G401 (cell line): ENCODE measurements around the gene CCNL2. TPM values are rescaled to one million over a fixed set of nuclear protein-coding genes. Genes with fewer than 3 reads are reported as not detected.
A peak's percentile ranks its signal among the peaks of the same experiment; 100 is the strongest.
"Not testable (repeated sequence)": the region's sequence is repeated elsewhere in the genome, so short reads cannot be mapped to it uniquely, and the experiment has no call there.

ENCODE experiments used
- DNase-seq: peaks from one replicate; pipeline ENCODE4 v3.0.0-alpha.2; 2015; ENCODE audit warnings: low spot score
- in situ Hi-C: cut with HindIII; loops from 2 replicates; pipeline ENCODE4 v1.10.0; 2016; ENCODE audit warnings: low sequenced_read_pairs, mixed read lengths
- total RNA-seq: library from RNA; depleted of rRNA; stranded (reverse); fragments of >200 nt; shearing (Covaris generic); gene quantifications from 2 replicates; pipeline ENCODE4 v1.2.3, GENCODE V29; 2014

The CCNL2 gene
- total RNA-seq, 1 experiment from 2014 or later: 105 TPM

GRCh38 chr1:1433804-1434130 is 34.6 kb upstream of the CCNL2 start:
- DNase-seq: no peak
- in situ Hi-C loops: loop anchor here (10.0 kb wide), 1 partner anchor 59 kb away; the partner anchor contains the start of gene AURKAIP1

- DNase-seq: no peak
- in situ Hi-C loops: loop anchor here (10.0 kb wide), 1 partner anchor 58 kb away; the partner anchor contains the start of gene AURKAIP1
Observed at GRCh38 chr1:1432951-1433803, 34.0 kb upstream of the CCNL2 start.

GRCh38 chr1:1432274-1432950 is 33.3 kb upstream of the CCNL2 start:
- in situ Hi-C loops: loop anchor here (10.0 kb wide), 1 partner anchor 58 kb away; the partner anchor contains the start of gene AURKAIP1
- no peak for DNase-seq

DNA sequence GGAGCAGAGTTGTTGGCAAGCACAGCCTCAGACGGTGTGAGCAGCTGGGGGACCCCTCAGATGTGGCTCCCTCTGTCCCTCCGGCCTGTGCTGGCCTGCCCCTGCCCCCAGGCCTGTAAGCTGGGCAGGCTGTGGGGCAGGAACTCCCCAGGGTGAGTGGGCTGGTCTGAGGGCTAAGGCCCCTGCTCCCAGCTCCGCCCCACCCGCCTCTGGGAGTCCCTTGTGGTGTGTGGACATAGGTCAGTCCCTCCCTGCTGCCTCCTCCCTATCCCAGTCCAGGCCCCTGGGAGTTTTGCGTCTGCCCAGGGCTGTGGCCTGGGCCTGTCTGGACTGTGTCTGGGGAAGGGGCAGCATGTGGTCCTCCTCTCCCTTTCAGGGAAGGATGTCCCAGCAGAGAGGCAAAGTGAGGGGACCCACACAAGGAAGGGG is 32.7 kb upstream of the CCNL2 start:
- in situ Hi-C loops: loop anchor here (10.0 kb wide), 1 partner anchor 57 kb away; the partner anchor contains the start of gene AURKAIP1
- DNase-seq: no peak

- in situ Hi-C loops: loop anchor here (10.0 kb wide), 1 partner anchor 56 kb away; the partner anchor contains the start of gene AURKAIP1
- no peak for DNase-seq
Observed at GRCh38 chr1:1430992-1431844, 32.1 kb upstream of the CCNL2 start.

- DNase-seq: peak; percentile 36
- in situ Hi-C loops: loop anchor here (10.0 kb wide), 1 partner anchor 56 kb away; the partner anchor contains the start of gene AURKAIP1
Observed at GRCh38 chr1:1430114-1430982, 31.2 kb upstream of the CCNL2 start.

- DNase-seq: no peak
Observed at GRCh38 chr1:1429671-1430073, 30.5 kb upstream of the CCNL2 start.

GRCh38 chr1:1428967-1429366 is 29.8 kb upstream of the CCNL2 start:
- in situ Hi-C loops, DNase-seq: not testable (repeated sequence)

More at GRCh38 chr1:1429671-1430073, 30.5 kb upstream of the CCNL2 start:
- in situ Hi-C loops: loop anchor here (10.0 kb wide), 1 partner anchor 55 kb away; the partner anchor contains the start of gene AURKAIP1

DNA sequence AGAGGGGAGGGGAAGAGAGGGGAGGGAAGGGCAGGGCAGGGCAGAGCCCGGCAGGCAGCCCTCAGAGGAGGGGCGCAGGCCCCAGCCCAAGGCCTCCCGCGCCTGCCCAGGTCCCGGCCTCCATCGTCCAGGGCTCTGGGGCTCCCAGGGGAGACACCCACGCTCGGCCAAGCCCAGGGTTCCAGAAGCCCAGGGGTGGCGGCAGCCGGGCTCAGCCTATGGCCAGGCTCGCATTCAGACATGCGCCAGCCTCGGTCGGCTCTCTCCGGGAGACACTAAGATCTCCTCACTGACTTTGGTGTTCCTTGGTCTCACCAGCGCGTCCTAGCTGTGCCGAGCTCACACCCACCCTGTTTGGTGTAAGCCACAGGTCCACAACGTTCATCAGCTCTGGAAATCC is 29.0 kb upstream of the CCNL2 start:
- in situ Hi-C loops: no loop called here
- DNase-seq: no peak

DNA sequence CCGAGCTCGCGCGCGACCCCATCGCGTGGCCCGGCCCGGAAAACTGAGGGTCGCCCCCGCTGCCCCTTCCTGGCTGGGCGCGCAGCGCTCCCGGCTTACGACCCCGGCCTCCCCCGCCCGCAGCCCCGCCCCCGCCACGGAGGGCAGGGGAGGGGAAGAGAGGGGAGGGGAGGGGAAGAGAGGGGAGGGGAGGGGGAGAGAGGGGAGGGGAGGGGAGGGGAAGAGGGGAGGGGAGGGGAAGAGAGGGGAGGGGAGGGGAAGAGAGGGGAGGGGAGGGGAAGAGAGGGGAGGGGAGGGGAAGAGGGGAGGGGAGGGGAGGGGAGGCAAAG is 28.6 kb upstream of the CCNL2 start:
- DNase-seq: no peak
- in situ Hi-C loops: no loop called here

DNA sequence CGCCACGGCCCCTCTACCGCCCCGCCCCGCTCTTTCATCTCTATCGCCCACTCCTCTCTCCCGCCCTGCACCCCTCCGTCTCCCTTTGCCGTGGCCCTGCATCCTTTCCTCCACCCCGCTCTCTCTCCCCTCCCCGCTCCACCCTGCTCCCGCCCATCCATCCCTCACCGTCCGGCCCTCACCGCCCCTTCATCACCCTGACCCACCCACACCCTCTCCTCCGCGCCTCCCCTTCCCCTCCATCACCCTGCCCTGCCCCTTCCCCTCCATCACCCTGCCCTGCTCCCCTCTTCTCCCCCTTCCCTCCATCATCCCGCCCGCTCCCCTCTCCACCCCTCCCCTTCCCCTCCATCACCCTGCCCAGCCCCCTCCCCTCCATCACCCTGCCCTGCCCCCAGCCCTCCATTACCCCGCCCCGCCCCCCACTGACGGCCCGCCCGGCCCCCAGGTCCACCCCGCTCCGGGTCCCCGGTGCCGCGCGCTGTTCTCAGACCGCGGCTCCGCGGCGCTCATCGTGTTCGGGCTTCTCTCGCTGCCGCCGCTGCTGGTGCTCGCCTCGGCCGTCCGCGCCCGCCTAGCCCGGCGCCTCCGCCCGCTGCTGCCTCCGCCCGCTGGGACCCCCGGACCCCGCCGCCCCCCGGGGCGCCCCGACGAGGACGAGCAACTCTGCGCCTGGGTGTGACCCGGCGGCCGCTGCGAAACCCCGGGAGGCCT is 28.1 kb upstream of the CCNL2 start:
- in situ Hi-C loops: no loop called here
- DNase-seq: no peak

GRCh38 chr1:1426496-1427105 is 27.5 kb upstream of the CCNL2 start:
- no peak for DNase-seq
- in situ Hi-C loops: no loop called here

DNA sequence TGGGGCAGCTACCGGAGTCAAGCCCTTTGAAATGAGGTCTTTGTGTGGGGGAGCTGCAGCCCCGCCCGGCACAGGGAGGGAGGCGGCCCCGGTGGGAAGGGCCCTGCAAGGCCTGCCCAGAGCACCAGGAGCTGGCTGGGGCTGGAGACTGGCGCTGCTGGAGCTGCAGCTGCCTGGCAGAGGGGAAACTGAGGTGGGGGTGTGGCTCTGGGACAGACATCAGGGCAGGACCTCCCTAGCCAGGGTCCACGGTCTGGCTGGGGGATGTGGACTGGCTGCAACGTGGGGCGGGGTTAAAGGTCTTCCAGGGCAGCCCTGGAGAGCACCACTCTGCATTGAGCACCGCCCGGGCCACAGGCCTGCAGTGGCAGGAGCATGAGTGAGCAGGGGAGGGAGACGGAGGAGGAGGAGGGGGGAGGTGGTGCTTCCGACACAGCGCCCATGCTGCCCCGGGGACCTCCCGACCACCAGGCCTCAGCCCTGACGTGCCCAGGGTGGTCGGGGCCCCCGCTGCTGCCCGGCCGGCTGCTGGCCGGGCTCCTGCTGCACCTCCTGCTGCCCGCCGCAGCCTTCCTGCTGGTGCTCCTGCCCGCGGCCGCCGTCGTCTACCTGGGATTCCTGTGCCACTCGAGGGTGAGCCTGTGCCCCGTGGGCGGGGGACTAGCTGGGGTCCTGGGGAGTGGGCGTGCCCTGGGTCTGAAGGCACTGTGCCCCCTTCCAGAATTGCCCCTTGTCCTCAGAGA is 26.8 kb upstream of the CCNL2 start:
- in situ Hi-C loops: no loop called here

DNA sequence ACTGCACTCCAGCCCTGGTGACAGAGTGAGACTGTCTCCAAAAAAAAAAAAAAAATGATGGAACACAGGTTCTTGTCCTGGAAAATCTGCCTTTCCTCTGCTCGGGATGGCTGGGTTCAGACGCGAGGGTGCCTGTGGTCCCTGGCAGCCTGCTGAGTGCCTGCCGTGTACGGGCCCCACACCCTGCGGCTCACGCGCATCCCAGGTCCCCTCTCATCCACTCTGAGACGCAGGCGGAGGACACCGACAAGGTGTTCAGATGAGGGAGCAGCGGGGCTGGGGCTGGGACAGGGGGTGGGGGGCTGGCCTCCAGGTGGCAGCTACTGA is 26.3 kb upstream of the CCNL2 start:
- DNase-seq: no peak
- in situ Hi-C loops: no loop called here

More for the DNA sequence above, 26.8 kb upstream of the CCNL2 start:
- DNase-seq: no peak

DNA sequence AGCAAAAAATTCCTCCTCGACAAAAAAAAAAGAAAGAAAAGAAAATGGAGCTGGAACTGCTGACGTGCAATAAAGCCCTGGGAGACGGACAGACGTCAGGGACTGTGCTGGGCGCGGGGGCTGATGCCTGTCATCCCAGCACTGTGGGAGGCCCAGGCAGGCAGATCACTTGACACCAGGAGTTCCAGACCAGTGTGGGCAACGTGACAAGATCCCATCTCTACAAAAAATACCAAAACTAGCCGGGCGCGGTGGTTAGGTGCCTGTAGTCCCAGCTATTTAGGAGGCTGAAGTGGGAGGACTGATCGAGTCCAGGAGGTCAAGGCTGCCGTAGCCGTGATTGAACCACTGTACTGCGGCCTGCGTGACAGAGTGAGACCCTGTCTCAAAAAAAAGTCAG is 25.6 kb upstream of the CCNL2 start:
- in situ Hi-C loops: no loop called here

GRCh38 chr1:1423245-1423597 is 24.1 kb upstream of the CCNL2 start:
- DNase-seq: no peak
- in situ Hi-C loops: no loop called here

More for the DNA sequence above, 25.6 kb upstream of the CCNL2 start:
- no peak for DNase-seq
